A549 (cell line): ENCODE data around the gene RHOD.

ENCODE experiments used
- BCL3 ChIP-seq: fragments of >200 bp; sonication (Bioruptor Twin); formaldehyde crosslinking; IDR thresholded peaks from 3 replicates; pipeline ENCODE4 v1.6.1; 2016
- FOXS1 ChIP-seq: fragments of 250-450 bp; sonication (Bioruptor Pico); IDR thresholded peaks from 2 replicates; pipeline ENCODE4 v1.5.0; 2020; ENCODE audit warnings: mild to moderate bottlenecking, moderate library complexity
- GATA3 ChIP-seq: IDR thresholded peaks from 2 replicates; pipeline ENCODE4 v1.6.1; 2012; ENCODE audit warnings: borderline replicate concordance
- HDAC2 ChIP-seq: fragments of 200-600 bp; sonication (generic); IDR thresholded peaks from 2 replicates; pipeline ENCODE4 v1.6.1; 2016
- KDM1A ChIP-seq: fragments of 200-600 bp; sonication (generic); IDR thresholded peaks from 2 replicates; pipeline ENCODE4 v1.6.1; 2016; ENCODE audit warnings: low read depth, mild to moderate bottlenecking
- POLR2A ChIP-seq: IDR thresholded peaks from 2 replicates; pipeline ENCODE4 v1.6.1; 2012; ENCODE audit warnings: mild to moderate bottlenecking, low read length
- RARB ChIP-seq: fragments of 250-450 bp; sonication (Bioruptor Pico); IDR thresholded peaks from 2 replicates; pipeline ENCODE4 v1.8.0; 2021; ENCODE audit warnings: mild to moderate bottlenecking, moderate library complexity
- SREBF2 ChIP-seq: fragments of 450-650 bp; IDR thresholded peaks from 2 replicates; pipeline ENCODE4 v1.6.1; 2014; ENCODE audit warnings: mild to moderate bottlenecking, moderate library complexity
- TF ChIP-seq, protein P1 (sequence below): fragments of >200 bp; sonication (Bioruptor Twin); formaldehyde crosslinking; IDR thresholded peaks from 3 replicates; pipeline ENCODE4 v1.5.1; 2016
- TF ChIP-seq, protein P2 (sequence below): fragments of 200-600 bp; sonication (generic); IDR thresholded peaks from 2 replicates; pipeline ENCODE4 v1.6.1; 2016; ENCODE audit warnings: antibody characterized with exemption, mild to moderate bottlenecking, moderate library complexity
- TF ChIP-seq, protein P3 (sequence below): IDR thresholded peaks from 2 replicates; pipeline ENCODE4 v1.6.1; 2012

DNA sequence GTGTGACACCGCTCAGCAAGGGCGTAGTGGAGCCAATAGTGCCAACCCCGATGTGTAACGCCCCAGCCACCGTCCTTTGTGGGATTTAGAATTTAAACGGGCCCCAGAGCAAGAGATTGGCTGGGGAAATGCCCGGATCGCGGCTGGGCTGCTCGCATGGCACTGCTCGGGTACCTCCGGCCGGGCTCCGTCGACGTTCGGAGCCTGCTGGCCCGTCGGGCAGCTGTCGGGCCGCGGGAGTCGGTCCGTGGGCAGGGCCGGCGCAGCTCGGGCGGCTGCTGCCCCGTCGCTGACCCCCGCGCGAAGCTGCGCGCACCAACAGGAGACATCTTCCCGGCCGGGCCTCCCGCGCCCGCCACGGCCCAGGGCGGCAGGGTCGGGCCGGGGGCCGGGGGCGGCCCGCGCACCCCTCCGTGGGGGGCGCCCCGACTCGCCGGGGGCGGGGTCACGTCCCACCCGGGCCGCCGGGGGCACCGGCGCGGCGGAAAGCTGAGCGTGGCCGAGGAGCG, 61.1 kb downstream of the RHOD start:
- TF ChIP-seq, protein P1, sequence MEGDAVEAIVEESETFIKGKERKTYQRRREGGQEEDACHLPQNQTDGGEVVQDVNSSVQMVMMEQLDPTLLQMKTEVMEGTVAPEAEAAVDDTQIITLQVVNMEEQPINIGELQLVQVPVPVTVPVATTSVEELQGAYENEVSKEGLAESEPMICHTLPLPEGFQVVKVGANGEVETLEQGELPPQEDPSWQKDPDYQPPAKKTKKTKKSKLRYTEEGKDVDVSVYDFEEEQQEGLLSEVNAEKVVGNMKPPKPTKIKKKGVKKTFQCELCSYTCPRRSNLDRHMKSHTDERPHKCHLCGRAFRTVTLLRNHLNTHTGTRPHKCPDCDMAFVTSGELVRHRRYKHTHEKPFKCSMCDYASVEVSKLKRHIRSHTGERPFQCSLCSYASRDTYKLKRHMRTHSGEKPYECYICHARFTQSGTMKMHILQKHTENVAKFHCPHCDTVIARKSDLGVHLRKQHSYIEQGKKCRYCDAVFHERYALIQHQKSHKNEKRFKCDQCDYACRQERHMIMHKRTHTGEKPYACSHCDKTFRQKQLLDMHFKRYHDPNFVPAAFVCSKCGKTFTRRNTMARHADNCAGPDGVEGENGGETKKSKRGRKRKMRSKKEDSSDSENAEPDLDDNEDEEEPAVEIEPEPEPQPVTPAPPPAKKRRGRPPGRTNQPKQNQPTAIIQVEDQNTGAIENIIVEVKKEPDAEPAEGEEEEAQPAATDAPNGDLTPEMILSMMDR = no peak
- no peak for TF ChIP-seq SREBF2
- no peak for TF ChIP-seq POLR2A
- TF ChIP-seq, protein P2, sequence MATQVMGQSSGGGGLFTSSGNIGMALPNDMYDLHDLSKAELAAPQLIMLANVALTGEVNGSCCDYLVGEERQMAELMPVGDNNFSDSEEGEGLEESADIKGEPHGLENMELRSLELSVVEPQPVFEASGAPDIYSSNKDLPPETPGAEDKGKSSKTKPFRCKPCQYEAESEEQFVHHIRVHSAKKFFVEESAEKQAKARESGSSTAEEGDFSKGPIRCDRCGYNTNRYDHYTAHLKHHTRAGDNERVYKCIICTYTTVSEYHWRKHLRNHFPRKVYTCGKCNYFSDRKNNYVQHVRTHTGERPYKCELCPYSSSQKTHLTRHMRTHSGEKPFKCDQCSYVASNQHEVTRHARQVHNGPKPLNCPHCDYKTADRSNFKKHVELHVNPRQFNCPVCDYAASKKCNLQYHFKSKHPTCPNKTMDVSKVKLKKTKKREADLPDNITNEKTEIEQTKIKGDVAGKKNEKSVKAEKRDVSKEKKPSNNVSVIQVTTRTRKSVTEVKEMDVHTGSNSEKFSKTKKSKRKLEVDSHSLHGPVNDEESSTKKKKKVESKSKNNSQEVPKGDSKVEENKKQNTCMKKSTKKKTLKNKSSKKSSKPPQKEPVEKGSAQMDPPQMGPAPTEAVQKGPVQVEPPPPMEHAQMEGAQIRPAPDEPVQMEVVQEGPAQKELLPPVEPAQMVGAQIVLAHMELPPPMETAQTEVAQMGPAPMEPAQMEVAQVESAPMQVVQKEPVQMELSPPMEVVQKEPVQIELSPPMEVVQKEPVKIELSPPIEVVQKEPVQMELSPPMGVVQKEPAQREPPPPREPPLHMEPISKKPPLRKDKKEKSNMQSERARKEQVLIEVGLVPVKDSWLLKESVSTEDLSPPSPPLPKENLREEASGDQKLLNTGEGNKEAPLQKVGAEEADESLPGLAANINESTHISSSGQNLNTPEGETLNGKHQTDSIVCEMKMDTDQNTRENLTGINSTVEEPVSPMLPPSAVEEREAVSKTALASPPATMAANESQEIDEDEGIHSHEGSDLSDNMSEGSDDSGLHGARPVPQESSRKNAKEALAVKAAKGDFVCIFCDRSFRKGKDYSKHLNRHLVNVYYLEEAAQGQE = no peak
- TF ChIP-seq RARB (CRISPR knock-in tag) = no peak
- TF ChIP-seq KDM1A = no peak
- TF ChIP-seq, protein P3, sequence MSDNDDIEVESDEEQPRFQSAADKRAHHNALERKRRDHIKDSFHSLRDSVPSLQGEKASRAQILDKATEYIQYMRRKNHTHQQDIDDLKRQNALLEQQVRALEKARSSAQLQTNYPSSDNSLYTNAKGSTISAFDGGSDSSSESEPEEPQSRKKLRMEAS = no peak
- no peak for TF ChIP-seq BCL3
- TF ChIP-seq GATA3 = no peak
- no peak for TF ChIP-seq HDAC2
- TF ChIP-seq FOXS1 (CRISPR knock-in tag) = no peak
